ENCODE data around the gene GLI3. TPM values are rescaled to one million over a fixed set of nuclear protein-coding genes. Genes with fewer than 3 reads are reported as not detected.

The GLI3 gene
- total RNA-seq, 5 donors from 2014 or later (not counting 1 experiment from before 2014, with no cell fraction given) = 0.10 to 0.79 (median 0.32) TPM; not detected in 1

DNA sequence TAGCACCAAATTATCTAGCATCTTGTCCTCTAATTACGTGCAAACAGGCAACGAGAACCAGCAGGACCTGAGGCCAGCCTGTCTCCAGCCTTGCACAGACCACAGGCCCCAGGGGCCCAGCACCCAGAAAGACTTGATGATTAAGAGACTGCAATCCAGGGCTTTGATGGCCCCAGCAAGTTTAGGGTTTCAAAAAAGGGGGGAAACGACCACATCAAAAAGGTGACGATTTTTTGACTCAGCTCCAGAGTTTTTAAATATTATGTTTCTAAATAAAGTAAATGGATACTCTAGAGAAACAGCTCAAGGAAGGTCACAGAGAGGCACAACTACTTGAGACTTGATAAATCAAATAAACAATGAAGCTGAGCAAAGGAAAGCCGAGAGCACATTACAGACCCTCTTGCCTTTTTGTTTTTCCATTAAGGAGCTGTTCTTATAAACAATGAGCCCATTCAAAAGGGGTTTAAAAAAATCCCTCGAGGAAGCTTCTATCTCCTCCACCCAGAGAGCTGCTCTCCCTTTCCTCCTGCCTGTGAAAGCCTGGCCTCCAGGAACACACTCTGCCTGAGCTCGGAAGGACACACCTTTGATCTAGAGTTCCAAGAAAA, 44.1 kb downstream of the GLI3 start:
- no peak overlapping the region for H3K4me3 ChIP-seq (ENCODE audit: control insufficient read depth in 1 of 2, extremely low read depth in 1 of 2, low read length in 1 of 2)
- H3K4me1 Mint-ChIP-seq = peaks cover 5 to 14% (median 7%) of the 10 kb centered on the region in 3 donors
- H3K36me3 ChIP-seq (ENCODE audit: control insufficient read depth in 2 of 2, extremely low read depth in 1 of 2, insufficient read depth in 1 of 2, low read length in 1 of 2) = no peaks in the 10 kb centered on the region
- DNase-seq (no peak), ATAC-seq (replicated peaks in 1 of 4) (no peak)
- peaks cover 0 to 12% of the 10 kb centered on the region in 2 experiments for H3K4me1 ChIP-seq (ENCODE audit: control insufficient read depth in 1 of 2, extremely low read depth in 1 of 2, insufficient read depth in 2 of 2, low read length in 2 of 2)
- no peak overlapping the region for H3K27ac Mint-ChIP-seq
- no peaks in the 10 kb centered on the region for H3K9me3 Mint-ChIP-seq
- H3K27me3 Mint-ChIP-seq = peaks cover 0 to 2% of the 10 kb centered on the region in 2 donors
- H3K27ac ChIP-seq (ENCODE audit: low read length) = no peak overlapping the region
- H3K9me3 ChIP-seq = no peaks in the 10 kb centered on the region
- no peak overlapping the region for H3K4me3 Mint-ChIP-seq
- POLR2A ChIA-PET = interaction anchor here in 1 of 2 donors (0.7 kb wide), 1 partner anchor 520 kb away, joined by 3 read pairs; no protein-coding TSS in a partner anchor
- no peaks in the 10 kb centered on the region for H3K27me3 ChIP-seq (replicated peaks in 1 of 2; ENCODE audit: control insufficient read depth in 2 of 2, extremely low read depth in 1 of 2, insufficient read depth in 2 of 2, low read length in 1 of 2)
- no peaks in the 10 kb centered on the region for H3K36me3 Mint-ChIP-seq
- CTCF ChIA-PET = interaction anchor here in 1 of 2 donors (0.7 kb wide), 1 partner anchor 186 kb away, joined by 3 read pairs; no protein-coding TSS in a partner anchor
- 83% methylated on average over 3 of the region's 7 CpGs for WGBS (ENCODE audit: insufficient coverage)

DNA sequence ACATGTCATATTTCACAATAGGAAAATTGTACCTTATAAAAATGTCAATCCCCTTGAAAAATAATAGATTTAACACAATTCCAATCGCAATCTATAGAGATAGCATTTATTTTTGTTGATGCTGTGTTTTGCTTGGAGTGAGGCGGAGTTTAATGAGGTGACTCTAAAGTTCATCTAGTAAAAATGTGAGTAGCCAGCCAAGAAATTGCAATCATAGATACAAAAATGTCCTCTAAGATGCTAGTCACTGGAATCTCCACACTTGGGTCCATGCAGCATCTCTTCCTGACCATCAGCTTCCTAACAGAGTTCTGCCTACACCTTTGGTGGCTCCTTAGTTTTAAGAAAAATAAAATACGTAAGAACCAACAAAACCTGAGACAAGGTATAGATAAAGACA, 44.9 kb downstream of the GLI3 start:
- no peaks in the 10 kb centered on the region for H3K9me3 ChIP-seq
- ATAC-seq (replicated peaks in 1 of 4) (no peak), DNase-seq (no peak)
- no peaks in the 10 kb centered on the region for H3K9me3 Mint-ChIP-seq
- H3K27me3 ChIP-seq (replicated peaks in 1 of 2; ENCODE audit: control insufficient read depth in 2 of 2, extremely low read depth in 1 of 2, insufficient read depth in 2 of 2, low read length in 1 of 2) = no peaks in the 10 kb centered on the region
- ChIA-PET POLR2A (no interaction called here), CTCF (no interaction called here)
- H3K27ac Mint-ChIP-seq = no peak overlapping the region
- no peak overlapping the region for H3K27ac ChIP-seq (ENCODE audit: low read length)
- H3K36me3 Mint-ChIP-seq = no peaks in the 10 kb centered on the region
- H3K36me3 ChIP-seq (ENCODE audit: control insufficient read depth in 2 of 2, extremely low read depth in 1 of 2, insufficient read depth in 1 of 2, low read length in 1 of 2) = no peaks in the 10 kb centered on the region
- no peak overlapping the region for H3K4me3 Mint-ChIP-seq
- H3K4me1 ChIP-seq (ENCODE audit: control insufficient read depth in 1 of 2, extremely low read depth in 1 of 2, insufficient read depth in 2 of 2, low read length in 2 of 2) = peaks cover 0 to 12% of the 10 kb centered on the region in 2 experiments
- H3K4me1 Mint-ChIP-seq = peaks cover 5 to 14% (median 7%) of the 10 kb centered on the region in 3 donors
- no peak overlapping the region for H3K4me3 ChIP-seq (ENCODE audit: control insufficient read depth in 1 of 2, extremely low read depth in 1 of 2, low read length in 1 of 2)
- H3K27me3 Mint-ChIP-seq = peaks cover 0 to 2% of the 10 kb centered on the region in 2 donors
- WGBS (ENCODE audit: insufficient coverage) = no CpG with 5 or more reads among the region's 3 CpGs

DNA sequence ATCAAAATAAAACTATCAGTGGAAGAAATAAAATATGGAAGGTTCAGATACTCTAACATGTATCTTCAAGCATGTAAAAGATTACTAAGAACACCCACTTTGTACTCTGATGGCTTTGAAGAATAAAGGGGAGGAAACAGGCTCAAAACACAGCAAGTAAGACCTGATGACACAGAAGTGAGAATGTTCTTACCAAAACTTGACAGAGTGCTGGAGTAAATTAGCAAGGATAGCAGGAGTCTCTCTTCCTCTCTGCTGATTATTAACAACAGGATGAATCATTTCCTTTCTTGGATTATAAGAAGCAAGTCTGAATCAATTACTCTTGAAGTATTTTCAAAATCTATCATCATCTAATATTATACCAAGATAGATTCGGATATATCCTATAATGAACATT, 47.5 kb downstream of the GLI3 start:
- DNase-seq (no peak), ATAC-seq (replicated peaks in 1 of 4) (no peak)
- H3K36me3 ChIP-seq (ENCODE audit: control insufficient read depth in 2 of 2, extremely low read depth in 1 of 2, insufficient read depth in 1 of 2, low read length in 1 of 2) = no peaks in the 10 kb centered on the region
- Mint-ChIP-seq H3K36me3 (no peaks in the 10 kb centered on the region), H3K27ac (no peak overlapping the region), H3K4me1 (peaks cover 5 to 14% (median 7%) of the 10 kb centered on the region in 3 donors), H3K4me3 (no peak overlapping the region), H3K9me3 (no peaks in the 10 kb centered on the region), H3K27me3 (no peaks in the 10 kb centered on the region)
- no peak overlapping the region for H3K27ac ChIP-seq (ENCODE audit: low read length)
- WGBS (ENCODE audit: insufficient coverage) = no CpG with 5 or more reads among the region's 1 CpG
- POLR2A ChIA-PET = no interaction called here
- peaks cover 0 to 12% of the 10 kb centered on the region in 2 experiments for H3K4me1 ChIP-seq (ENCODE audit: control insufficient read depth in 1 of 2, extremely low read depth in 1 of 2, insufficient read depth in 2 of 2, low read length in 2 of 2)
- H3K27me3 ChIP-seq (replicated peaks in 1 of 2; ENCODE audit: control insufficient read depth in 2 of 2, extremely low read depth in 1 of 2, insufficient read depth in 2 of 2, low read length in 1 of 2) = no peaks in the 10 kb centered on the region
- H3K9me3 ChIP-seq = no peaks in the 10 kb centered on the region
- CTCF ChIA-PET = no interaction called here
- no peak overlapping the region for H3K4me3 ChIP-seq (ENCODE audit: control insufficient read depth in 1 of 2, extremely low read depth in 1 of 2, low read length in 1 of 2)

DNA sequence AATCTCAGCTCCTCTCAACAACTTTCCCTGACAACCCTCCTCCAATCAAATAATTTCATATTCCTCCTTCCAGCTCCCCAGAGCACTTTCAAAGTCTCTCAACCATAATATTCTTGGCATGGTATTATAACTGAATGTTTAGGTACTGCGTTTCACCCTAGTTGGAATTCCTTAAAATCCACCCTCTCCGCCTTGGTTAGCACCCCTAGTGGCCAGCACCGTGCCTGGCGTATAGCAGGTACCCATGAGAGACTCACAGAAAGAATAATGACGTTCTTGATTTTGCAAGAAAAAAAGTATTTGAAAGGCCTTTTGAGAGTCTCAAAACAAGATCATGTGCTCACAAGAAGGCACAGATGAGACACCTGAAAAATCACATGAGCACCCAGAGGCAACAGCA, 50.9 kb downstream of the GLI3 start:
- H3K27ac ChIP-seq (ENCODE audit: low read length) = no peak overlapping the region
- Mint-ChIP-seq H3K27me3 (no peaks in the 10 kb centered on the region), H3K4me3 (no peak overlapping the region), H3K9me3 (no peaks in the 10 kb centered on the region), H3K27ac (no peak overlapping the region), H3K4me1 (no peaks in the 10 kb centered on the region), H3K36me3 (no peaks in the 10 kb centered on the region)
- H3K27me3 ChIP-seq (replicated peaks in 1 of 2; ENCODE audit: control insufficient read depth in 2 of 2, extremely low read depth in 1 of 2, insufficient read depth in 2 of 2, low read length in 1 of 2) = peaks cover 0 to 3% of the 10 kb centered on the region in 2 experiments
- ChIA-PET POLR2A (no interaction called here), CTCF (no interaction called here)
- no peak for ATAC-seq (replicated peaks in 1 of 4)
- H3K36me3 ChIP-seq (ENCODE audit: control insufficient read depth in 2 of 2, extremely low read depth in 1 of 2, insufficient read depth in 1 of 2, low read length in 1 of 2) = no peaks in the 10 kb centered on the region
- H3K4me1 ChIP-seq (ENCODE audit: control insufficient read depth in 1 of 2, extremely low read depth in 1 of 2, insufficient read depth in 2 of 2, low read length in 2 of 2) = peaks cover 0 to 4% of the 10 kb centered on the region in 2 experiments
- H3K9me3 ChIP-seq = no peaks in the 10 kb centered on the region
- WGBS (ENCODE audit: insufficient coverage) = 75% methylated on average over 2 of the region's 5 CpGs
- DNase-seq = no peak
- H3K4me3 ChIP-seq (ENCODE audit: control insufficient read depth in 1 of 2, extremely low read depth in 1 of 2, low read length in 1 of 2) = no peak overlapping the region

DNA sequence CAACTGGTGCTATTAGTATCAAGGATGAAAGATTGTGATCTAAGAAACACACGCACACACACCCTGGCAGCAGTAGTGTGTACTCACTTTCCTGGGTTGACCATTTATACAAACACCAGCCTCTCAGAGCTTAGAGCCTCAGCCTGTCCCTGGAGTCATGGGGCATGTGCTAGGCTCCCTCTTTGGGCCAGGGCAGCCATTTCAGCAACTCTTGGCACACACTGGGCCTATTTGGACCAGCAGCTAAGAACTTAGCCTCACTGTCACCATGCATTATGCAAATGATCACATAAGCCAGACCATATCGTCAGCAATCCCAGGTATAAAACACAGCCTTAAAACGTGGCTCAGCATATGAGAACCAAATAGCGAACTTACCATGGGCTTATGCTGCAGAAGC, 51.3 kb downstream of the GLI3 start:
- H3K4me1 Mint-ChIP-seq = no peaks in the 10 kb centered on the region
- H3K27ac ChIP-seq (ENCODE audit: low read length) = no peak overlapping the region
- H3K36me3 ChIP-seq (ENCODE audit: control insufficient read depth in 2 of 2, extremely low read depth in 1 of 2, insufficient read depth in 1 of 2, low read length in 1 of 2) = no peaks in the 10 kb centered on the region
- no peak for DNase-seq
- ATAC-seq (replicated peaks in 1 of 4) = no peak
- no peaks in the 10 kb centered on the region for H3K9me3 Mint-ChIP-seq
- H3K4me1 ChIP-seq (ENCODE audit: control insufficient read depth in 1 of 2, extremely low read depth in 1 of 2, insufficient read depth in 2 of 2, low read length in 2 of 2) = peaks cover 0 to 4% of the 10 kb centered on the region in 2 experiments
- H3K4me3 ChIP-seq (ENCODE audit: control insufficient read depth in 1 of 2, extremely low read depth in 1 of 2, low read length in 1 of 2) = no peak overlapping the region
- ChIA-PET CTCF (no interaction called here), POLR2A (no interaction called here)
- H3K4me3 Mint-ChIP-seq = no peak overlapping the region
- H3K27me3 Mint-ChIP-seq = no peaks in the 10 kb centered on the region
- no peak overlapping the region for H3K27ac Mint-ChIP-seq
- no peaks in the 10 kb centered on the region for H3K9me3 ChIP-seq
- 71% methylated on average over 4 of the region's 4 CpGs for WGBS (ENCODE audit: insufficient coverage)
- H3K36me3 Mint-ChIP-seq = no peaks in the 10 kb centered on the region
- H3K27me3 ChIP-seq (replicated peaks in 1 of 2; ENCODE audit: control insufficient read depth in 2 of 2, extremely low read depth in 1 of 2, insufficient read depth in 2 of 2, low read length in 1 of 2) = peaks cover 0 to 3% of the 10 kb centered on the region in 2 experiments

DNA sequence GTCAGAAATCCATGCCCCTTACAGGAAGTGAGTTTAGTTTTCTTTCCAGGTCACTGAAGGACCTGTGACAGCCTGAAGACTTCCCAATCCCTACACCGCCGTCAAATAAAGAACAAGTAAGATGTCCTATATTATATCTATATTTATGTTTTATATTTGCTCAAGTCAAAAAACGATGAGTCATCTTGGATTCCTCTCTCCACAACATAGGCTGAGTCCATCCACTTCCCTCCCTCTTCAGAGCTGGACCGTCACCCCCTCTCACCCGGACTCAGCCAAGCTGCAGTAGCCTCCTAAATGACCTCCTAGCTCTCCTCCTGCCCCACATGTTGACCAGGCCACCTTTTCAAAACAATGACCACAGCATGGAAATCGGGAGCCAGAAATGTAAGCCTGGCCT, 53.5 kb downstream of the GLI3 start:
- Mint-ChIP-seq H3K27ac (no peak overlapping the region), H3K36me3 (no peaks in the 10 kb centered on the region), H3K4me3 (no peak overlapping the region), H3K27me3 (peaks cover 0 to 5% of the 10 kb centered on the region in 2 donors), H3K4me1 (no peaks in the 10 kb centered on the region), H3K9me3 (peaks cover 0 to 3% (median 0%) of the 10 kb centered on the region in 3 donors)
- Histone ChIP-seq H3K27me3 (replicated peaks in 1 of 2; ENCODE audit: control insufficient read depth in 2 of 2, extremely low read depth in 1 of 2, insufficient read depth in 2 of 2, low read length in 1 of 2) (peaks cover 0 to 3% of the 10 kb centered on the region in 2 experiments), H3K4me3 (ENCODE audit: control insufficient read depth in 1 of 2, extremely low read depth in 1 of 2, low read length in 1 of 2) (no peak overlapping the region), H3K36me3 (ENCODE audit: control insufficient read depth in 2 of 2, extremely low read depth in 1 of 2, insufficient read depth in 1 of 2, low read length in 1 of 2) (no peaks in the 10 kb centered on the region), H3K4me1 (ENCODE audit: control insufficient read depth in 1 of 2, extremely low read depth in 1 of 2, insufficient read depth in 2 of 2, low read length in 2 of 2) (no peaks in the 10 kb centered on the region), H3K9me3 (no peaks in the 10 kb centered on the region), H3K27ac (ENCODE audit: low read length) (no peak overlapping the region)
- POLR2A ChIA-PET = no interaction called here
- WGBS (ENCODE audit: insufficient coverage) = 67% methylated on average over 3 of the region's 6 CpGs
- ATAC-seq (replicated peaks in 1 of 4) = no peak
- CTCF ChIA-PET = no interaction called here
- DNase-seq = no peak

All from T-cell (primary cell).